GM20431 (cell line): ENCODE results near the gene KLHL33.

ENCODE experiments used
- in situ Hi-C: fragments of 300-500 bp; cut with MseI, MboI; formaldehyde crosslinking; loops from one replicate; pipeline ENCODE4 v1.15.0; 2020; ENCODE audit warnings: low sequenced_read_pairs; ENCODE audit not compliant: unreplicated experiment

Gene KLHL33

DNA sequence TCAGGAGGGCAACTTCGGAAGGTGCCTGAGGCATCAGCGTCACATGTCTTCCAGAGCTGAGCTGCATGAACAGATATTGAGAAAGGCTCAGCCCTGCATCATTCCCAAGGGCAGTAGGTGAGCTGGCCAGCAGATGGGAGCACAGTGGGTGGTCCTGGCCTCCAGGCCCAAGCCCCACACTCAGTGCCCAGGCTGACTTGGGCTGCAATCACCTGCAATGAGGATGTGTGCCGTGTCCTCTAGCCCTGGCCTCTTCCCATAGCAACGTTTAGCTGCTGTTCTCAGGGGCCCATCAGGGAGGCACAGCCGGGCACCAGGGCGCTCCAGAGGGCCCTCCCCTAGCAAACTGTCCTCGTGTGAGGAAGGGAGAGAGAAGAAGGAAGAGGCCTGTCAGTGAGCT, 54.6 kb downstream of the KLHL33 start:
- in situ Hi-C loops = no loop called here

DNA sequence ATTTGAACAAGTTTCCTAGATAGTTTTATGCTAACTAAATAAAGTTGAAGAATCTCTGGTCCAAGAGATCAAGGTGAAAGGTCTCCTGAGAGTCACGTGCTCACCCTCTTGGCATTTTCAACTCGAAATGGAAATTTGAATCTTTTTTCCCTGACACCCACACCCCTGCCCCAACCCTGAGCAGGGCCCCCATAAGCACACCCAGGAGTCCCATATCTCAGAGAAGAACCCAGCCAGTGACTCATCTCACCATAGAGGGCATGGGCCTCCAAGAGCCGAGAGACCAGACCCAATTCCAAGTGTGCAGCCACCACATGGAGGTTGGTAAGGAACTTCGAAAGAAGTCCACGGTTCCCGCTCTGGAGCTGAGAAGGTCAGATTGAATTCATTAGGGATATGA, 55.3 kb downstream of the KLHL33 start:
- in situ Hi-C loops = no loop called here

- in situ Hi-C loops = no loop called here
These were observed 56.2 kb downstream of the KLHL33 start for GRCh38 chr14:20379743-20380142.

GRCh38 chr14:20377171-20377570, 58.8 kb downstream of the KLHL33 start:
- in situ Hi-C loops = no loop called here

DNA sequence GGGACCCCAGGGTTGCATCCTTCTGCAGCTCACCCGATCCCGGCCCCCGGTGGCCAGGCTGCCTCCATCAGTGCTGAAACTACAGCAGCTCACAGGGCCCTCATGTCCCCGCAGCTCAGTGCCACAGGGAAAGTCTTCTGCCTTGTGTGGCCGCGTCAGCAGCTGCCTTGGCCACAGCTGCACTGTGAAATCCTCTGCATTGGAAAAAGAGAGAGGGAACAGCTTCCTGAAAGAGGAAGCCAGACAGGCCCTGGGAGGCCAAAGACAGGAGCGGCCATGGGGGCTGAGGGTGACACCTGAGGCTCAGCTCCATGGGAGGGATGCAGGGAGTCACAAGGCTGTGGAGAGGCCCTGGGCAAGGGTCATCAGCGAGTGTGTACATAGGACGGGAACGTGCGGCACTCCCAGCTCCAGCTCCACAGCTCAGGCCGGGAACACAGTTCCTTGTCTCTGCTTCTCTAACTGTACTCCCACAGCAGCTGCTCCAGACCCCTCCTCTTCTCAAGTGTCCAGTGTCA, 59.8 kb downstream of the KLHL33 start:
- in situ Hi-C loops = no loop called here
